ENCODE data around the gene BRINP1.

DNA sequence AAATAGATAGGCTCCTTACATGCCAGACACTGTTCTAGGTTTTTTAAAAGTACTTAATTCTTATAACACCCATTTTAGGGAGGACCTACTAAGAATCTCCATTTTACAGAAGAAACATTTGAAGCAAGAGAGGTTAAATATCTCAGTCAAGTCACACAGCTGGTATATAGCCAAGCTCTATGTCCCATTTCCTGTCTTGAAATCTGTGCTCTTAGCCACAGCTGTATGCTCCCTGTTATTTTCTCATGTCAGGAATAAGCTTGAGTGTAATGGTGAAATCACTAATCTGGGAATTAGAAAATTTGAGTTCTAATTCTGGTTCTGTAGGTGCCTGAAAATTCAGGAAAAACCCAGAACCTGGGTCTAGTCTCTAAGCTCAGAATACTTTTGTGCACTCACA lies 208.7 kb downstream of the BRINP1 start:
- TF ChIP-seq CTCF (IDR thresholded peaks at IDR 0.05; ENCODE audit: insufficient read depth, low read length) (no peak), POLR2AphosphoS5 (IDR thresholded peaks at IDR 0.05; ENCODE audit: low read depth) (no peak), REST (IDR thresholded peaks at IDR 0.05; ENCODE audit: insufficient replicate concordance, low read depth) (no peak), GABPA (IDR thresholded peaks at IDR 0.05; ENCODE audit: low read depth) (no peak)

Data from HL-60 (cell line).